A673 (cell line): Measurements from ENCODE around the gene VRK2.

ENCODE experiments used
- CTCF ChIP-seq: fragments of 300-800, 200-600 bp; sonication (generic); conservative IDR thresholded peaks from 2 replicates; pipeline ENCODE4 v1.5.1; 2017; ENCODE audit warnings: low read depth, mild to moderate bottlenecking, antibody characterized with exemption, low read length, moderate library complexity, mixed read lengths
- EZH2 ChIP-seq: fragments of 200-600 bp; sonication (generic); IDR thresholded peaks from 2 replicates; pipeline ENCODE4 v1.6.1; 2017; ENCODE audit warnings: borderline replicate concordance, low read depth, mild to moderate bottlenecking, mixed read lengths, antibody characterized with exemption, low read length; ENCODE audit not compliant: poor library complexity, severe bottlenecking

GRCh38 chr2:58101500-58101899 lies 54.9 kb downstream of the VRK2 start:
- no peak for TF ChIP-seq CTCF
- TF ChIP-seq EZH2 = no peak
